Measurements from ENCODE around the gene AKT2. TPM values are rescaled to one million over a fixed set of nuclear protein-coding genes. Genes with fewer than 3 reads are reported as not detected.
"Not testable (repeated sequence)": the region's sequence is repeated elsewhere in the genome, so short reads cannot be mapped to it uniquely, and the experiment has no call there.

Gene AKT2
- total and polyA plus RNA-seq, 7 experiments from 2014 or later, result 22.5 to 220 (median 183) TPM

DNA sequence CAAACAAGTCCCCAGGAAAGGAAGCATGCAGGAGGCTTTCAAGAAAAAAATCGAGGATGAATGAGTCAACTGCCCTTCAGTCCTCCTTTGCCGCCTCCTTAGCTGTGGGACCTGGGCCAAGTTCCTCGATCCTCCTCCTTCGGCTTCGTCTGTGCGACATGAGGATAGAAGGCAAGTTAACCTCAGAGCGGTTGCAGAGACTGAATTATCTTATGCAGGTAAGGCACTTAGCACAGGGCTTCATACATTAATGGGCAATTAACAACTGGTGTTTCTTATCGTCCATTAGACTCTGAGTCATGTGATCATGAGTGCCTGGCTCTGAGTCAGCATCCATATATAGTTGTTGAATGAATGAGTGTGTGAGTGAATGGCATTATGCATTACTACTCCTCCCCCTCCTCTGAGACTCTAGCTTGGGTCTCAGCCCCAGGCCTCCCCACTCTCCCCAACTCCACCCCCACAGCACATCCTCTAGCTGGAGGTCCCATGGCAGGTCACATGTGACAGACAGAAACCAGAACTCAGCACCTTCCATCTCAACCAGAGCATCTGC lies 65.3 kb downstream of the AKT2 start:
- Mint-ChIP-seq H3K4me3 (no peak overlapping the region), H3K36me3 (peaks cover 0 to 8% (median 4%) of the 10 kb centered on the region in 5 donors), H3K9me3 (peaks cover 0 to 6% (median 2%) of the 10 kb centered on the region in 11 donors), H3K4me1 (peaks cover 9 to 20% (median 16%) of the 10 kb centered on the region in 7 donors), H3K27ac (peak overlapping the region in 1 of 9 donors; percentile 32), H3K27me3 (peaks cover 45 to 64% (median 56%) of the 10 kb centered on the region in 5 donors)
- intact Hi-C loops (cut with micrococcal nuclease), result loop anchor here in 1 of 2 donors (10.0 kb wide), 1 partner anchor 245 kb away; the partner anchor contains the start of gene PSMC4
- CTCF ChIA-PET, result interaction anchor here (0.7 to 2.3 kb wide), 2 partner anchors 44 to 80 kb away, joined by 4 to 12 read pairs; no protein-coding TSS in a partner anchor
- DNase-seq (no peak), ATAC-seq (no peak)
- POLR2A ChIA-PET, result no interaction called here
- Histone ChIP-seq H3K27ac (ENCODE audit: low read depth, low read length) (no peak overlapping the region), H3K9me3 (ENCODE audit: control insufficient read depth in 2 of 3, low read length in 3 of 3) (no peaks in the 10 kb centered on the region), H3K4me1 (ENCODE audit: control insufficient read depth in 2 of 2, insufficient read depth in 2 of 2, low read length in 2 of 2) (peaks cover 0 to 12% of the 10 kb centered on the region in 2 donors), H3K36me3 (ENCODE audit: control insufficient read depth in 2 of 3, insufficient read depth in 3 of 3, low read length in 3 of 3) (no peaks in the 10 kb centered on the region), H3K27me3 (ENCODE audit: control insufficient read depth in 2 of 2, insufficient read depth in 2 of 2, low read length in 2 of 2) (peaks cover 15 to 32% of the 10 kb centered on the region in 2 donors), H3K4me3 (ENCODE audit: low read length) (no peak overlapping the region)

DNA sequence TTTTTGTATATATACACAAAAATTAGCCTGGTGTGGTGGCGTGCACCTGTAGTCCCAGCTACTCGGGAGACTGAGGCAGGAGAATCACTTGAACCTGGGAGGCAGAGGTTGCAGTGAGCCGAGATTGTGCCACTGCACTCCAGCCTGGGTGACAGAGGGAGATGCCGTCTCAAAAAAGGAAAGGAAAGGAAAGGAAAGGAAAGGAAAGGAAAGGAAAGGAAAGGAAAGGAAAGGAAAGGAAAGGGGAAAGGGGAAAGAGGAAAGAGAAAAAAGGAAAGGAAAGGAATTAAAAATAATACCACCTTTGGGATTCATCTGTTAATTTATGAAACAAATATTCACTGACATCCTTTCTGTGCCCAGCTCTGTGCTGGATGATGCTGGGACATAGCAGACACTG lies 66.1 kb downstream of the AKT2 start:
- peaks cover 10 to 25% of the 10 kb centered on the region in 2 donors for H3K27me3 ChIP-seq (ENCODE audit: control insufficient read depth in 2 of 2, insufficient read depth in 2 of 2, low read length in 2 of 2)
- CTCF ChIA-PET, result interaction anchor here (1.0 to 2.3 kb wide), 2 partner anchors 63 to 79 kb away, joined by 3 to 12 read pairs; no protein-coding TSS in a partner anchor
- H3K4me1 ChIP-seq (ENCODE audit: control insufficient read depth in 2 of 2, insufficient read depth in 2 of 2, low read length in 2 of 2), result peaks cover 0 to 12% of the 10 kb centered on the region in 2 donors
- H3K36me3 ChIP-seq (ENCODE audit: control insufficient read depth in 2 of 3, insufficient read depth in 3 of 3, low read length in 3 of 3); H3K4me3 Mint-ChIP-seq; H3K27ac ChIP-seq (ENCODE audit: low read depth, low read length); H3K4me3 ChIP-seq (ENCODE audit: low read length); ATAC-seq; H3K9me3 ChIP-seq (ENCODE audit: control insufficient read depth in 2 of 3, low read length in 3 of 3); H3K27ac Mint-ChIP-seq; intact Hi-C loops (cut with micrococcal nuclease); H3K9me3 Mint-ChIP-seq; DNase-seq; H3K36me3 Mint-ChIP-seq: not testable (repeated sequence)
- POLR2A ChIA-PET, result interaction anchor here (0.7 kb wide), 1 partner anchor 15 kb away, joined by 3 read pairs; no protein-coding TSS in a partner anchor
- peaks cover 9 to 16% (median 13%) of the 10 kb centered on the region in 7 donors for H3K4me1 Mint-ChIP-seq
- peaks cover 37 to 57% (median 48%) of the 10 kb centered on the region in 5 donors for H3K27me3 Mint-ChIP-seq

GRCh38 chr19:40217934-40218890 lies 66.9 kb downstream of the AKT2 start, which contains the start of gene TTC9B:
Gene TTC9B (minus strand): TSS chr19:40218384. CDS start chr19:40218381, 3 bp downstream.
- peaks cover 0 to 6% (median 2%) of the 10 kb centered on the region in 11 donors for H3K9me3 Mint-ChIP-seq
- peaks cover 0 to 8% (median 4%) of the 10 kb centered on the region in 5 donors for H3K36me3 Mint-ChIP-seq
- ATAC-seq, result peak; percentile 63
- Histone ChIP-seq H3K4me3 (ENCODE audit: low read length) (no peak within 1 kb of the TSS), H3K27ac (ENCODE audit: low read depth, low read length) (no peak within 1 kb of the TSS), H3K9me3 (ENCODE audit: control insufficient read depth in 2 of 3, low read length in 3 of 3) (no peaks in the 10 kb centered on the region), H3K36me3 (ENCODE audit: control insufficient read depth in 2 of 3, insufficient read depth in 3 of 3, low read length in 3 of 3) (no peaks in the 10 kb centered on the region), H3K4me1 (ENCODE audit: control insufficient read depth in 2 of 2, insufficient read depth in 2 of 2, low read length in 2 of 2) (peaks cover 0 to 11% of the 10 kb centered on the region in 2 donors), H3K27me3 (ENCODE audit: control insufficient read depth in 2 of 2, insufficient read depth in 2 of 2, low read length in 2 of 2) (peaks cover 10 to 24% of the 10 kb centered on the region in 2 donors)
- intact Hi-C loops (cut with micrococcal nuclease), result loop anchor here in 1 of 2 donors (1.0 kb wide), 1 partner anchor 74 kb away; no protein-coding TSS in a partner anchor
- peaks cover 9 to 16% (median 12%) of the 10 kb centered on the region in 7 donors for H3K4me1 Mint-ChIP-seq
- DNase-seq, result peak in 8 of 9 donors; percentile 44 to 66 (median 48)
- CTCF ChIA-PET, result interaction anchor here (1.0 to 1.3 kb wide), 2 partner anchors 64 to 78 kb away, joined by 3 to 4 read pairs; no protein-coding TSS in a partner anchor
- no peak within 1 kb of the TSS for H3K27ac Mint-ChIP-seq
- POLR2A ChIA-PET, result interaction anchor here (0.6 to 0.7 kb wide), 2 partner anchors 11 to 16 kb away, joined by 3 to 5 read pairs; no protein-coding TSS in a partner anchor
- H3K27me3 Mint-ChIP-seq, result peaks cover 36 to 51% (median 47%) of the 10 kb centered on the region in 5 donors
- H3K4me3 Mint-ChIP-seq, result no peak within 1 kb of the TSS

GRCh38 chr19:40217027-40217810 lies 67.9 kb downstream of the AKT2 start:
- peaks cover 0 to 5% (median 2%) of the 10 kb centered on the region in 11 donors for H3K9me3 Mint-ChIP-seq
- no peak for ATAC-seq
- Histone ChIP-seq H3K36me3 (ENCODE audit: control insufficient read depth in 2 of 3, insufficient read depth in 3 of 3, low read length in 3 of 3) (no peaks in the 10 kb centered on the region), H3K27me3 (ENCODE audit: control insufficient read depth in 2 of 2, insufficient read depth in 2 of 2, low read length in 2 of 2) (peaks cover 10 to 24% of the 10 kb centered on the region in 2 donors), H3K4me3 (ENCODE audit: low read length) (no peak overlapping the region), H3K27ac (ENCODE audit: low read depth, low read length) (no peak overlapping the region), H3K4me1 (ENCODE audit: control insufficient read depth in 2 of 2, insufficient read depth in 2 of 2, low read length in 2 of 2) (peaks cover 0 to 4% of the 10 kb centered on the region in 2 donors), H3K9me3 (ENCODE audit: control insufficient read depth in 2 of 3, low read length in 3 of 3) (no peaks in the 10 kb centered on the region)
- ChIA-PET CTCF (interaction anchor here (1.3 kb wide), 1 partner anchor 77 kb away, joined by 4 read pairs; no protein-coding TSS in a partner anchor), POLR2A (no interaction called here)
- no peak overlapping the region for H3K27ac Mint-ChIP-seq
- H3K4me3 Mint-ChIP-seq, result peak overlapping the region in 1 of 10 donors; percentile 41
- H3K4me1 Mint-ChIP-seq, result peaks cover 8 to 13% (median 11%) of the 10 kb centered on the region in 7 donors
- peak in 1 of 9 donors; percentile 37 for DNase-seq
- H3K36me3 Mint-ChIP-seq, result peaks cover 0 to 8% (median 4%) of the 10 kb centered on the region in 5 donors
- intact Hi-C loops (cut with micrococcal nuclease), result loop anchor here in 1 of 2 donors (1.0 kb wide), 1 partner anchor 73 kb away; no protein-coding TSS in a partner anchor
- peaks cover 36 to 51% (median 46%) of the 10 kb centered on the region in 5 donors for H3K27me3 Mint-ChIP-seq

- no peak overlapping the region for H3K4me3 ChIP-seq (ENCODE audit: low read length)
- Mint-ChIP-seq H3K4me1 (peaks cover 3 to 8% (median 6%) of the 10 kb centered on the region in 7 donors), H3K27ac (peak overlapping the region in 2 of 9 donors; percentile 11 to 26), H3K36me3 (peaks cover 0 to 6% (median under 1%) of the 10 kb centered on the region in 5 donors), H3K4me3 (peak overlapping the region in 1 of 10 donors; percentile 41), H3K27me3 (peaks cover 30 to 47% (median 41%) of the 10 kb centered on the region in 5 donors), H3K9me3 (peaks cover 0 to 2% (median 0%) of the 10 kb centered on the region in 11 donors)
- H3K36me3 ChIP-seq (ENCODE audit: control insufficient read depth in 2 of 3, insufficient read depth in 3 of 3, low read length in 3 of 3), result no peaks in the 10 kb centered on the region
- DNase-seq (no peak), ATAC-seq (no peak)
- ChIA-PET POLR2A (no interaction called here), CTCF (no interaction called here)
- H3K4me1 ChIP-seq (ENCODE audit: control insufficient read depth in 2 of 2, insufficient read depth in 2 of 2, low read length in 2 of 2), result peaks cover 0 to 4% of the 10 kb centered on the region in 2 donors
- intact Hi-C loops (cut with micrococcal nuclease), result loop anchor here in 1 of 2 donors (1.0 kb wide), 1 partner anchor 72 kb away; no protein-coding TSS in a partner anchor
- H3K27ac ChIP-seq (ENCODE audit: low read depth, low read length), result no peak overlapping the region
- peaks cover 10 to 24% of the 10 kb centered on the region in 2 donors for H3K27me3 ChIP-seq (ENCODE audit: control insufficient read depth in 2 of 2, insufficient read depth in 2 of 2, low read length in 2 of 2)
- no peaks in the 10 kb centered on the region for H3K9me3 ChIP-seq (ENCODE audit: control insufficient read depth in 2 of 3, low read length in 3 of 3)
These were observed 68.4 kb downstream of the AKT2 start for GRCh38 chr19:40216777-40217026.

All from naive thymus-derived CD4-positive, alpha-beta T cell (primary cell).